A549 (cell line): ENCODE data around the gene GSTO2. TPM values are rescaled to one million over a fixed set of nuclear protein-coding genes. Genes with fewer than 3 reads are reported as not detected.

Experiments
- ATAC-seq, 2 experiments: fragments of 200-7000 bp in 1 of 2; fragments of >200 bp in 1 of 2; cut with Nextera tagmentation in 1 of 2; cut with Tn5 transposase in 1 of 2; 3 replicates each; pipeline versions ENCODE4 v1.8.0 to v1.9.1; 2018 to 2020; ENCODE audit warnings: mild to moderate bottlenecking in 1 of 2, moderate library complexity in 1 of 2
- CTCF ChIA-PET: fragments of 300-600 bp; sonication (Branson Sonifier 250); formaldehyde crosslinking; extraction: SDS; loops from one replicate; lab custom pipeline; 2021; ENCODE audit warnings: antibody characterized with exemption, inconsistent platforms; lab: Yijun Ruan, JAX
- POLR2A ChIA-PET: fragments of 350-600 bp; formaldehyde crosslinking; extraction: SDS; loops from one replicate; lab custom pipeline; 2021; ENCODE audit warnings: antibody characterized with exemption, inconsistent platforms; lab: Yijun Ruan, JAX
- DNase-seq, 2 experiments: peaks; one replicate each; pipeline versions ENCODE4 v3.0.0 to v3.0.0-alpha.2; 2011 to 2016; ENCODE audit warnings: low read depth in 1 of 2, low spot score in 1 of 2
- FAIRE-seq: peaks from 2 replicates; lab custom pipeline; 2011; peaks lifted over from hg19 to GRCh38; lab: Jason Lieb, UNC
- H3K27ac ChIP-seq, 2 experiments: fragments of >200 bp; sonication (Bioruptor Twin); formaldehyde crosslinking; 3 replicates each; pipeline ENCODE4 v1.5.1; 2016 to 2017
- H3K4me1 ChIP-seq: fragments of >200 bp; sonication (Bioruptor Twin); formaldehyde crosslinking; 3 replicates; pipeline ENCODE4 v1.6.1; 2016
- H3K4me2 ChIP-seq: fragments of >200 bp; sonication (Bioruptor Twin); formaldehyde crosslinking; 3 replicates; pipeline ENCODE4 v1.6.1; 2016
- H3K4me3 ChIP-seq: fragments of >200 bp; sonication (Bioruptor Twin); formaldehyde crosslinking; 3 replicates; pipeline ENCODE4 v1.5.1; 2016
- H3K9me3 ChIP-seq: fragments of >200 bp; sonication (Bioruptor Twin); formaldehyde crosslinking; 3 replicates; pipeline ENCODE4 v1.6.1; 2016
- CHD4 ChIP-seq: fragments of 200-600 bp; sonication (generic); IDR thresholded peaks from 2 replicates; pipeline ENCODE4 v1.6.1; 2016; ENCODE audit warnings: antibody characterized with exemption, mild to moderate bottlenecking, borderline replicate concordance
- ELK1 ChIP-seq: fragments of 150-350 bp; IDR thresholded peaks from 2 replicates; pipeline ENCODE4 v1.6.1; 2014; ENCODE audit warnings: low read depth, mild to moderate bottlenecking, low read length
- HDAC2 ChIP-seq: fragments of 200-600 bp; sonication (generic); IDR thresholded peaks from 2 replicates; pipeline ENCODE4 v1.6.1; 2016
- HEYL ChIP-seq: fragments of 250-450 bp; sonication (Bioruptor Pico); IDR thresholded peaks from 2 replicates; pipeline ENCODE4 v1.8.0; 2021; ENCODE audit warnings: mild to moderate bottlenecking, moderate library complexity
- HOXA7 ChIP-seq: fragments of 250-450 bp; sonication (Bioruptor Pico); IDR thresholded peaks from 2 replicates; pipeline ENCODE4 v1.5.0; 2020; ENCODE audit warnings: mild to moderate bottlenecking, moderate library complexity
- HOXB13 ChIP-seq: fragments of 250-450 bp; sonication (Bioruptor Pico); IDR thresholded peaks from 2 replicates; pipeline ENCODE4 v1.5.0; 2020; ENCODE audit warnings: low read depth, mild to moderate bottlenecking, moderate library complexity
- JUN ChIP-seq, 2 experiments: fragments of >200 bp; sonication (Bioruptor Twin); formaldehyde crosslinking; IDR thresholded peaks; 2 replicates in 1 of 2; 3 replicates in 1 of 2; pipeline ENCODE4 v1.6.1; 2016 to 2017
- JUNB ChIP-seq: fragments of >200 bp; sonication (Bioruptor Twin); formaldehyde crosslinking; IDR thresholded peaks from 2 replicates; pipeline ENCODE4 v1.6.1; 2016
- MAZ ChIP-seq: fragments of 150-350 bp; IDR thresholded peaks from 2 replicates; pipeline ENCODE4 v1.6.1; 2014; ENCODE audit warnings: antibody characterized with exemption, low read depth, low read length, borderline replicate concordance
- POLR2AphosphoS2 ChIP-seq: conservative IDR thresholded peaks from 2 replicates; pipeline ENCODE4 v1.6.1; 2012; ENCODE audit warnings: low read length, improper control_type of control experiment, inconsistent platforms
- RAD21 ChIP-seq, 2 experiments: fragments of >200 bp in 1 of 2; sonication (Bioruptor Twin) in 1 of 2; formaldehyde crosslinking in 1 of 2; IDR thresholded peaks in 1 of 2; conservative IDR thresholded peaks in 1 of 2; 2 replicates in 1 of 2; 3 replicates in 1 of 2; pipeline ENCODE4 v1.6.1; 2012 to 2018; ENCODE audit warnings: inconsistent platforms in 1 of 2
- RFX5 ChIP-seq: fragments of 450-650 bp; IDR thresholded peaks from 2 replicates; pipeline ENCODE4 v1.7.1; 2014; ENCODE audit warnings: antibody characterized with exemption, mild to moderate bottlenecking, moderate library complexity
- RNF2 ChIP-seq: fragments of 200-600 bp; sonication (generic); IDR thresholded peaks from 2 replicates; pipeline ENCODE4 v1.6.1; 2016; ENCODE audit warnings: low read depth, mild to moderate bottlenecking, antibody characterized with exemption, moderate library complexity, borderline replicate concordance
- TP53 ChIP-seq: fragments of 250-450 bp; sonication (Bioruptor Pico); IDR thresholded peaks from 2 replicates; pipeline ENCODE4 v1.5.0; 2021; ENCODE audit warnings: mild to moderate bottlenecking, moderate library complexity
- USF2 ChIP-seq: fragments of 450-650 bp; IDR thresholded peaks from 2 replicates; pipeline ENCODE4 v1.6.1; 2014; ENCODE audit warnings: antibody characterized with exemption
- ZNF302 ChIP-seq: fragments of 250-450 bp; sonication (Bioruptor Pico); IDR thresholded peaks from 2 replicates; pipeline ENCODE4 v1.9.0; 2021; ENCODE audit warnings: inconsistent platforms, mild to moderate bottlenecking, moderate library complexity
- WGBS: methylation state at CpG from one replicate; pipeline ENCODE4 v1.1.6; 2017; ENCODE audit errors: missing lambda C conversion rate; 5-methylcytosine and 5-hydroxymethylcytosine counted together
- polyA plus RNA-seq, 4 experiments: library from polyadenylated mRNA; depleted of rRNA in 3 of 4; stranded (reverse); fragments of >200 nt; fragmentation: RNase III in 1 of 4; extraction: RNeasy Plus Mini Kit Qiagen cat#74134 plus additional on column Dnase treatment in 1 of 4; gene quantifications; 2 replicates in 3 of 4; 3 replicates in 1 of 4; pipeline ENCODE4 v1.2.3, GENCODE V29; 2011 to 2017
- TF ChIP-seq, protein P1 (sequence below): fragments of 250-450 bp; sonication (Bioruptor Pico); IDR thresholded peaks from 2 replicates; pipeline ENCODE4 v1.5.0; 2021; ENCODE audit warnings: mild to moderate bottlenecking, moderate library complexity, borderline replicate concordance
- TF ChIP-seq, protein P2 (sequence below): fragments of >200 bp; sonication (Bioruptor Twin); formaldehyde crosslinking; IDR thresholded peaks from 2 replicates; pipeline ENCODE4 v1.6.1; 2016

GSTO2 gene
- polyA plus RNA-seq, 2 of the 4 experiments (the other 2 are of a cell fraction): 1.3 to 5.7 TPM

GRCh38 chr10:104333728-104334373 is 64.9 kb downstream of the GSTO2 start:
- FAIRE-seq: no peak
- no peak for TF ChIP-seq JUN (IDR thresholded peaks at IDR 0.05)
- TF ChIP-seq ELK1: no peak
- no peak for TF ChIP-seq ZNF302 (CRISPR knock-in tag)
- no peak for TF ChIP-seq MAZ
- no peak for TF ChIP-seq HEYL (CRISPR knock-in tag)
- TF ChIP-seq HDAC2: no peak
- TF ChIP-seq, protein P1, sequence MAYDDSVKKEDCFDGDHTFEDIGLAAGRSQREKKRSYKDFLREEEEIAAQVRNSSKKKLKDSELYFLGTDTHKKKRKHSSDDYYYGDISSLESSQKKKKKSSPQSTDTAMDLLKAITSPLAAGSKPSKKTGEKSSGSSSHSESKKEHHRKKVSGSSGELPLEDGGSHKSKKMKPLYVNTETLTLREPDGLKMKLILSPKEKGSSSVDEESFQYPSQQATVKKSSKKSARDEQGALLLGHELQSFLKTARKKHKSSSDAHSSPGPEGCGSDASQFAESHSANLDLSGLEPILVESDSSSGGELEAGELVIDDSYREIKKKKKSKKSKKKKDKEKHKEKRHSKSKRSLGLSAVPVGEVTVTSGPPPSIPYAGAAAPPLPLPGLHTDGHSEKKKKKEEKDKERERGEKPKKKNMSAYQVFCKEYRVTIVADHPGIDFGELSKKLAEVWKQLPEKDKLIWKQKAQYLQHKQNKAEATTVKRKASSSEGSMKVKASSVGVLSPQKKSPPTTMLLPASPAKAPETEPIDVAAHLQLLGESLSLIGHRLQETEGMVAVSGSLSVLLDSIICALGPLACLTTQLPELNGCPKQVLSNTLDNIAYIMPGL: no peak
- no peak for TF ChIP-seq RAD21 (conservative IDR thresholded peaks at IDR 0.05 in 1 of 2, IDR thresholded peaks at IDR 0.05 in 1 of 2)
- no peak for TF ChIP-seq USF2
- TF ChIP-seq TP53: no peak
- TF ChIP-seq POLR2AphosphoS2: no peak
- no peak for TF ChIP-seq HOXB13 (CRISPR knock-in tag)
- no peak for TF ChIP-seq HOXA7 (CRISPR knock-in tag)
- no peak for TF ChIP-seq RFX5
- TF ChIP-seq JUNB: no peak
- TF ChIP-seq, protein P2, sequence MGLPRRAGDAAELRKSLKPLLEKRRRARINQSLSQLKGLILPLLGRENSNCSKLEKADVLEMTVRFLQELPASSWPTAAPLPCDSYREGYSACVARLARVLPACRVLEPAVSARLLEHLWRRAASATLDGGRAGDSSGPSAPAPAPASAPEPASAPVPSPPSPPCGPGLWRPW: no peak
- no peak for TF ChIP-seq CHD4
- Histone ChIP-seq H3K4me2 (no peak overlapping the region), H3K27ac (peak overlapping the region in 1 of 2 experiments; percentile 97; a peak in 3 of 6 replicates), H3K4me3 (no peak overlapping the region), H3K9me3 (no peaks in the 10 kb centered on the region), H3K4me1 (peaks cover 67% of the 10 kb centered on the region)
- ChIA-PET POLR2A (no interaction called here), CTCF (interaction anchor here (1.5 to 7.4 kb wide), 4 partner anchors 16 to 44 kb away, joined by 5 to 67 read pairs (median 9); no protein-coding TSS in a partner anchor)
- ATAC-seq: no peak
- WGBS: 91% methylated on average over 14 of the region's 15 CpGs
- DNase-seq: no peak

GRCh38 chr10:104334561-104334960 is 65.6 kb downstream of the GSTO2 start:
- no peak for ATAC-seq
- TF ChIP-seq JUNB (no peak), RNF2 (no peak), HOXB13 (CRISPR knock-in tag) (no peak)
- TF ChIP-seq, all 56 proteins: peak for 0
- Histone ChIP-seq H3K4me1 (peaks cover 65% of the 10 kb centered on the region), H3K4me2 (no peak overlapping the region), H3K27ac (peak overlapping the region in 1 of 2 experiments; percentile 93; a peak in 1 of 6 replicates), H3K9me3 (no peaks in the 10 kb centered on the region), H3K4me3 (no peak overlapping the region)
- FAIRE-seq: no peak
- no peak for DNase-seq
- ChIA-PET CTCF (interaction anchor here (1.1 to 7.4 kb wide), 6 partner anchors 12 to 45 kb away, joined by 3 to 67 read pairs (median 6); no protein-coding TSS in a partner anchor), POLR2A (no interaction called here)
- WGBS: 98% methylated on average over 6 of the region's 6 CpGs
